Hematopoietic multipotent progenitor cell treated with erythropoietin and hydrocortisone succinate and interleukin-3 and kit ligand, for 8 days (in vitro differentiated cells): Measurements from ENCODE around the gene RHOBTB1.

Source experiments
- DNase-seq: peaks from one replicate; pipeline ENCODE4 v3.0.0-alpha.2; 2015

The RHOBTB1 gene

GRCh38 chr10:60901561-60902235, 42.3 kb downstream of the RHOBTB1 start:
- DNase-seq = peak; percentile 6

- DNase-seq = no peak
These were observed 44.7 kb downstream of the RHOBTB1 start for GRCh38 chr10:60899266-60899665.

DNA sequence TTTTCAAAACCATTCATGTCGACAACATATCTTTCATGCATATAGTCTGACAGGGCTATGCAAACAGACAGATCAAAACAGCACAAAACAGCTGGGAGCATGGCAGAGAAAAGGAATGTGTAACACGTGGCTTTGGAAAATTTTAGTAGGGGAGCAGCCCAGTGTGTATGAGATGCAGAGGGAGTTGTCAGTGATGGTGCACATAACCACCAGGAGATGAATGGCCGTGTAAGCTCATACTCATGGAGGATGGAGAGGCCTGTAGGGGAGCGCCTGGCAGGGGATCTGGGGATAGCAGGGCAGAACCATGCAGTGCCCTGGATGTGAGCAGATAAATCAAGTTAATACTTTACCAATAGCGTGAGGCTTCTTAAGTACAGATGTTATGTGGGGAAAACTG, 45.7 kb downstream of the RHOBTB1 start:
- DNase-seq = no peak

DNA sequence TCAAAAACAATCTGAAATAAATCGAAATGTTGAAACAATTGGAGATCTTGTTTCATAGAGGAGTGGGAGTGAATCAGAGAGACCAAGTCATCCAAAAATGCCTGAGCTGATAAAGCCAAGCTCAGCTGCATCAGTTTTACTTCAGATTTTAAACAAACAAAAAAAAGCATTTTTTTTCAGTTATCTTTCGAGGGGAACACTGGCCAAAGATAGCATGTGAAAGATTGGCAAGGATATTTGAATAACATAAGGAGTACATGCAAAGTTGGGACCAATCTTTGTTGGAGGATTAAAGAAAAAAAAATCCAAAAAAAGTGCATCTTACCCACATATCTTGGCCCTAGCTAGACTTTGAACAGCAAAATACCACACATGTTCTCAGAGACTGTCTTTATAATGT, 47.2 kb downstream of the RHOBTB1 start:
- no peak for DNase-seq

- DNase-seq = no peak
These were observed 48.0 kb downstream of the RHOBTB1 start for GRCh38 chr10:60896033-60896432.

DNA sequence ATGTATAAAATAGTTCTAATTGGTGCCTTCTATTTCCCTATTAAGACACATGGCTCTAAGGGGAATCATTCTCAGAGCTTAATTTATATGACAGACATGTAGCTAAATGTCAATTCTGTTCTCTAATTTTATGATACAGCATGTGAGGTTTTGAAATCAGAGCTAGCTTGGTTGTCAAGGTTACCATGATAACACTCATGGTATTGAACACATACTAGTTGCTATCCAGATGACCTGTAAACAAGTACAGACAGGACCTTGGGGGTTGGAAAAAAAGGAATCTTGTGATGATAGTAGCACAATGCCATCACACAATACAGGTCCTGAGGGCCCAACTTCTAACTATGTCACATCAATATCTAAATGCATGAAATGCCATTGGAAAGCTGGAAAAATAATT, 49.2 kb downstream of the RHOBTB1 start:
- DNase-seq = no peak

GRCh38 chr10:60893231-60893630, 50.8 kb downstream of the RHOBTB1 start:
- no peak for DNase-seq

- no peak for DNase-seq
These were observed 51.4 kb downstream of the RHOBTB1 start for GRCh38 chr10:60892571-60892970.

- DNase-seq = no peak
These were observed 53.2 kb downstream of the RHOBTB1 start for GRCh38 chr10:60890811-60891210.

- DNase-seq = peak; percentile 44
These were observed 60.8 kb downstream of the RHOBTB1 start for GRCh38 chr10:60883187-60883586.

DNA sequence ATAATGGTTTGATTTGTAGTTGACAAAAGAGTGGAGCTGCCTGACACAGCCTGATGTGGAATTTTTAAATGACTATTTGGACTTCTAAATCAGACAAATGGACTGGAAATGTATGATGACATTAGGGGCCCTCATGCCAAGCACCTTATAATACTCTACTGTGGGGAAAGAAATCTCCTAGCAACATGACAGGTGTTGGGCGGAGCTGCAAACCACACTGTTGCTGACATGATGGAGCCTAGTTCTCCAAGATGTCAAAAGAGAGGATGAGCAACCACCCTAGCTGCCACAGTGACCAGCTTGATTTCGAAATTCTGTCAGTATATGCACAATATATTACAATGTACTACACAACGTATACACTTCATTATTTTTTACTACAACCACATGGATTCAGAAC, 65.8 kb downstream of the RHOBTB1 start:
- DNase-seq = no peak

DNA sequence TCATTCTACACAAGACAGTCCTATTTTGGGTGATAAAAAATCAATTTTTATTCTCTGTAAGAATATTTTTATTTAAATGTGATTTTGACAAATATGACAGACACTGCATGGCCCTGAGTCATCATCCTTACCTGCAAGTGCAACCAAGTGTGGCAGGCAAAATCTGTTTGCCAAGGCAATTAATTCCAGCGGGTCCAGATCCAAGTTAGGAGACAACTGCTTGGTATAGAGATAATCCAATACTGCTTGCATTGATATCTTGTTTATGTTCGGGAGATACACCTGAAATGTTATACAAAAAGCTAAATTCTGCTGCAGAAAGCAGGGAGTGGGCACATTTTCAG, 66.2 kb downstream of the RHOBTB1 start:
- no peak for DNase-seq

GRCh38 chr10:60877061-60877776, 66.8 kb downstream of the RHOBTB1 start:
- no peak for DNase-seq

- no peak for DNase-seq
These were observed 70.2 kb downstream of the RHOBTB1 start for GRCh38 chr10:60873758-60874157.

- DNase-seq = no peak
These were observed 71.5 kb downstream of the RHOBTB1 start for GRCh38 chr10:60872451-60872850.

DNA sequence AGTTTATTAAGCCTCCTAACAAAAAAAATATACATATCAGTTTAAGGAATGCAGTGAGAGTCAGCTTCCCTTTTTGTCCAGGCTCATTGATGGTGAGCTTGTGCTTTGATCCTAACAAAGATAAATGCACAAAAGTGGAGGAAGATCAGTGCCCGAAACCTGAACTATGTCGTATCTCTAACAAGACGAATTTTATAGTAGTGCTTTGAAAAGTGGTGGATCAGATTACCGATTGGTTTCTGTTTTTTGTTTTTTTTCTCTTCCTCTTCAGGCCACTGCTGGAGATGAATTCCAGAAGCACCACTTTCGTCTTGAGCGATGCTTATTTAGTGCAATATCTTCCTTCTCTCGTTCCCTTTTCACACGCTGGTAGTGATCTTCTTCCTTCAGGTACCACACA, 72.8 kb downstream of the RHOBTB1 start:
- no peak for DNase-seq

DNA sequence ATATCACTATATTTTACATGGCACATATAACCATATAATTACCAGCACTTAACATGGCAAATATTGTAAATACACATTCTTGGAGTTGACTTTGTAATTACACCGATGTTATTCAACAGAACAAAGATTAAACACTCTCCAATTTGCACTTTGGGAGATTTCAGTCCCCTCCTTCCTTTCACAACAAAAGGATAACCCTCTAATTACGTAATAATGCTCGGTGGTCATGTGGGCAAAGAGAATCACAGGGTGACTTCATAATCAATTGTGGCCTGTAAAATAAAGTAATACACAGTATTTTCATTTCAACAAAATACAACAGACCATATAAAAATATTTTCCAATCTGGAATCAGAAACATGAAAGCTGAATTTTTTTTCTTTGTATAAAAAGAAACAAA, 73.2 kb downstream of the RHOBTB1 start:
- no peak for DNase-seq

DNA sequence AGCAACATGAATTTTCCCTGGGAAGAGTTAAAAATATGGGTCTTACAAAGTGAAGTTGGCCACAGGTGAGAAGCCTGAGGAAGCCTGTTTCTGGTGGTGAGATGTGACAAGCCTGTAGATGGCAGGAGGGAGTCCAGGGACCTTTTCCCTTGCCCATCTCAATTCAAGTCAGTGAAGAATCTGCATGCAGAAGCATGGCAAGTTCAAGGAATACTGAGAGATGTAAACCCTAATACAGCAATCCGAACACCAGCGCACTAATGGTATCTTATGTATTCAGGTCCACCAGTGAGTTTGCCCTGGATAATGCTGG, 73.6 kb downstream of the RHOBTB1 start:
- DNase-seq = no peak

- no peak for DNase-seq
These were observed 74.2 kb downstream of the RHOBTB1 start for GRCh38 chr10:60869652-60870415.

DNA sequence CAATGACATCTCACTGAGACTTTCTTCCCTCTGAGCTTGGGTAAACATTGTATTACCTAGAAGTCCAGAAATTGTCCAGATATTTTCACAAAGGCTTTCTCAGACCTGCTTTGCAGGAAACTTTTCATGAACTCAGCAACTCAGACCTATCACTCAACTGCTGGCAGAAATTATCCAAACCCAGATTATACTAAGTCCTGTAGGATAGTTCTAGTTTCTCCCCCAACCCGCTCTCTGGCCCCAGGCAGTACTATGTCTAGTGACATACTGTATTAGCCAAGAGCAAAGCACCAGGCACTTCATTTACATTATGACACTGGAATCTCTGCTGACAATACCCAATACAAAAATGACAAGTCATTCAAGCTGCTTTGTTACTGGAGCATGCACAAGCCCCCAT, 75.0 kb downstream of the RHOBTB1 start:
- DNase-seq = no peak

DNA sequence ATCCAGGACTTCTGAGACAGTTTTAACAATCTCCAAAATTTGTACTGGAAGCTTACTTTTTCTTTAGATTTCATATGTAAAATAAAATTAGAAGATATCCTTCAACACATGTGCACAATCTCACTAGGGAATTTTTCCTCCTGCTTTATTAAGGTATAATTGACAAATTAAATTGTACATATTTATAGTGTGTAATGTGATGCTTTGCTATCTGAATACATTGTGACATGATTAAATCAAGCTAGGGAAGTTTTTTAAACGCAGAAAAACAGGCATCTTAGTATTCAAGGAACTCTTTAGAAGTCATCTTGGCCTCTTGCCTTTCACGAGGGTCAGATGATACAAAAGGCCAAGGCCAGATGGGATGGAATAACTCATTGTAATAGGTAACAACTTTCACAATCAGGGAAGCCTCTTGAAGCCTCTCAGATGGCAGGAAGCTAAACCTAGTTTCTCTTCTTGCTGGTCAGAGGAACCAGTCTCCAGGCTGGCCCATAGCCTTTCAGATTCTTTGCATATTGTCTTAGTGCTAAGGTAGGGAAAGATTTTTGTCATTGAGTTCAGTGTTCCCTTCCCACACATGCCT, 78.7 kb downstream of the RHOBTB1 start:
- no peak for DNase-seq

DNA sequence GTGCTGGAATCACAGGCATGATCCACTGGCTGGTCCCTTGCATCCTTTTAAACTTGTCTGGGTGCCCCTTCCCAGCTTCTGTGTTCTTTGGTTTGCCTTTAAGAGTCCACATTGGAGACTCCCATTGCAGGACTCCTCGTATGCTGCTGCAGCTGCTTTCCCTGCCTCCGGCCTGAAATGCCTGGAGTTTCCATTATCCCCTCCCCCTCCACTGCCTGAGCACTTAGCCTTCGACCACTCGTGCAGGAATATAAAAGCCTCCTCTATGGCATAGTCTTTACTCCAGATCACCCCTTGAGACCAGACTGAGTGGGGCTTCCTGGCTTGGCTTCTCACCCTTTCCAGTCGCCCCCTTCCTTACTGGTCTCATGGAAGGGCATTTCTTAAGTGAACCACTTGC, 80.2 kb downstream of the RHOBTB1 start:
- no peak for DNase-seq

GRCh38 chr10:60862517-60862916, 81.5 kb downstream of the RHOBTB1 start:
- no peak for DNase-seq

DNA sequence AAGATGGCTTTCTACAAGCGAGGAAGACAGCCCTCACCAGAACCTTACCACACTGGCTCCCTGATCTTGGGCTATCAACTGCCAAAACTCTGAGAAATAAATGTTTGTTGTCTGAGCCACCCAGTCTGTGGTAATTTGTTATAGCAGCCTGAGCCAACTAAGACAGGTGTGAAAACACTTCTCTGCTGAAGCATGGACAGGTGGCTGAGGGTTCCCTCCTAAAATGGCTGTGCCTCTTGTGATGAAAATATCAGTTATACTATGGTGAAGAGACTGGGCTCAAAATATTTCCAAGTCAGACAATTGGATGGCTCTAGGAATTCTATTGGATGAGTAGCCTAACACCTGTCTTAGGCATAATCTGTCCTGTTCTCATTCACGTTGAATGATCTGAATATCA, 87.6 kb downstream of the RHOBTB1 start:
- no peak for DNase-seq
